Endodermal cell (in vitro differentiated cells): ENCODE measurements around the gene IVD. TPM values are rescaled to one million over a fixed set of nuclear protein-coding genes. Genes with fewer than 3 reads are reported as not detected.
A peak's percentile ranks its signal among the peaks of the same experiment; 100 is the strongest.

Source experiments
- DNase-seq: peaks from one replicate; pipeline ENCODE4 v3.0.0-alpha.2; 2017
- H3K27ac ChIP-seq: 2 replicates; pipeline ENCODE4 v1.5.1; 2013; ENCODE audit warnings: mild to moderate bottlenecking, low read depth, low read length, moderate library complexity
- H3K27me3 ChIP-seq: 2 replicates; pipeline ENCODE4 v1.6.1; 2013; ENCODE audit warnings: mild to moderate bottlenecking, low read length, moderate library complexity; ENCODE audit not compliant: insufficient read depth, control insufficient read depth, poor library complexity, severe bottlenecking
- H3K36me3 ChIP-seq: 2 replicates; pipeline ENCODE4 v1.7.0; 2013; ENCODE audit warnings: mild to moderate bottlenecking, low read length, moderate library complexity; ENCODE audit not compliant: control insufficient read depth, insufficient read depth
- H3K4me1 ChIP-seq: one replicate; pipeline ENCODE4 v1.7.0; 2013; ENCODE audit warnings: low read length; ENCODE audit not compliant: control insufficient read depth, insufficient read depth
- H3K4me3 ChIP-seq: 2 replicates; pipeline ENCODE4 v1.5.1; 2013; ENCODE audit warnings: mild to moderate bottlenecking, low read length, moderate library complexity
- H3K9ac ChIP-seq: 2 replicates; pipeline ENCODE4 v1.6.1; 2013; ENCODE audit warnings: mild to moderate bottlenecking, low read length, moderate library complexity; ENCODE audit not compliant: poor library complexity, severe bottlenecking; ENCODE audit errors: extremely low read depth
- H3K9me3 ChIP-seq: 2 replicates; pipeline ENCODE4 v1.6.1; 2013; ENCODE audit warnings: mild to moderate bottlenecking, low read length, moderate library complexity; ENCODE audit not compliant: control insufficient read depth
- H3K27ac Mint-ChIP-seq: 2 replicates; pipeline ENCODE4 v1.8.0; 2020; ENCODE audit warnings: mixed read lengths
- H3K27me3 Mint-ChIP-seq: 2 replicates; pipeline ENCODE4 v1.8.0; 2021; ENCODE audit warnings: mild to moderate bottlenecking, mixed read lengths; ENCODE audit not compliant: insufficient read depth
- H3K36me3 Mint-ChIP-seq: 2 replicates; pipeline ENCODE4 v1.8.0; 2020; ENCODE audit warnings: low read depth, mixed read lengths
- H3K4me1 Mint-ChIP-seq: 2 replicates; pipeline ENCODE4 v1.8.0; 2020; ENCODE audit warnings: mixed read lengths
- H3K4me3 Mint-ChIP-seq: 2 replicates; pipeline ENCODE4 v1.8.0; 2020; ENCODE audit warnings: mild to moderate bottlenecking, moderate library complexity, mixed read lengths
- H3K9me3 Mint-ChIP-seq: 2 replicates; pipeline ENCODE4 v1.8.0; 2020; ENCODE audit warnings: mild to moderate bottlenecking, mixed read lengths
- WGBS, 2 experiments: methylation state at CpG; one replicate each; pipeline versions ENCODE4 v1.1.5 to v1.1.7; 2013; ENCODE audit warnings: missing lambda C conversion rate in 2 of 2, mixed read lengths in 1 of 2; ENCODE audit not compliant: insufficient coverage in 1 of 2, insufficient read length in 1 of 2; 5-methylcytosine and 5-hydroxymethylcytosine counted together
- total RNA-seq, 2 donors: library from RNA; stranded (reverse); fragmentation: NEBNext Ultra II Directional in 1 of 2; extraction: Animal tissue kit (Norgen Biotek cat#: 25700) in 1 of 2; gene quantifications; 2 replicates in 1 of 2; 3 replicates in 1 of 2; pipeline ENCODE4 v1.2.1, GENCODE V29; 2021
- TF ChIP-seq, protein P1 (sequence below): fragments of 200-600 bp; sonication (generic); conservative IDR thresholded peaks from 2 replicates; pipeline ENCODE4 v1.5.0; 2021; ENCODE audit warnings: antibody characterized with exemption, mild to moderate bottlenecking

IVD gene
- total RNA-seq, 2 donors from 2014 or later: 90.6 to 98.7 TPM

DNA sequence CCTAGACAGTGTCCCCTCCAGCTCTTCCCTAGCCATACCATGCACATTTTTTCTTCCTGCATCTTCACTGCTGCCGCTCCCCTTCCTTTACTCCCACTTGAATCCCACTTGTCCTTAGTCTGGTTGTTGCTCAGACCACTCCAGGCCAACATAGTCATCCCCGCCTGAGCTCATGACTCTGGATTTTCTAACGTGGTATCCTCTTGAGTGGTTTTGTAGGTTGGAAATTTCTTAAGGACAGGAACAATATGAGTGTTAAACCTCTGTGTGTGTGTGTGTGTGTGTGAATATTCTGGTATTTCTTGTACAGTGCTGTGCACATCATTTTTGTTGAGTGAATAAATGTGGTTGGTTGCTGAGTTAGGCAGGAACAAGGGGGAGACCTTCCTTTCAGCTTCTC, 38.3 kb downstream of the IVD start:
- H3K27me3 ChIP-seq: no peaks in the 10 kb centered on the region
- peaks cover 39% of the 10 kb centered on the region for H3K4me1 Mint-ChIP-seq
- H3K36me3 Mint-ChIP-seq: peaks cover 7% of the 10 kb centered on the region
- H3K4me3 Mint-ChIP-seq: peak overlapping the region; percentile 85
- DNase-seq: no peak
- H3K9ac ChIP-seq: no peak overlapping the region
- WGBS, 2 experiments: 89 to 93% methylated on average over 3 of the region's 3 CpGs
- H3K36me3 ChIP-seq: no peaks in the 10 kb centered on the region
- H3K9me3 Mint-ChIP-seq: no peaks in the 10 kb centered on the region
- H3K27me3 Mint-ChIP-seq: no peaks in the 10 kb centered on the region
- H3K27ac ChIP-seq: no peak overlapping the region
- peaks cover 12% of the 10 kb centered on the region for H3K4me1 ChIP-seq
- no peak overlapping the region for H3K27ac Mint-ChIP-seq
- no peaks in the 10 kb centered on the region for H3K9me3 ChIP-seq
- TF ChIP-seq, protein P1, sequence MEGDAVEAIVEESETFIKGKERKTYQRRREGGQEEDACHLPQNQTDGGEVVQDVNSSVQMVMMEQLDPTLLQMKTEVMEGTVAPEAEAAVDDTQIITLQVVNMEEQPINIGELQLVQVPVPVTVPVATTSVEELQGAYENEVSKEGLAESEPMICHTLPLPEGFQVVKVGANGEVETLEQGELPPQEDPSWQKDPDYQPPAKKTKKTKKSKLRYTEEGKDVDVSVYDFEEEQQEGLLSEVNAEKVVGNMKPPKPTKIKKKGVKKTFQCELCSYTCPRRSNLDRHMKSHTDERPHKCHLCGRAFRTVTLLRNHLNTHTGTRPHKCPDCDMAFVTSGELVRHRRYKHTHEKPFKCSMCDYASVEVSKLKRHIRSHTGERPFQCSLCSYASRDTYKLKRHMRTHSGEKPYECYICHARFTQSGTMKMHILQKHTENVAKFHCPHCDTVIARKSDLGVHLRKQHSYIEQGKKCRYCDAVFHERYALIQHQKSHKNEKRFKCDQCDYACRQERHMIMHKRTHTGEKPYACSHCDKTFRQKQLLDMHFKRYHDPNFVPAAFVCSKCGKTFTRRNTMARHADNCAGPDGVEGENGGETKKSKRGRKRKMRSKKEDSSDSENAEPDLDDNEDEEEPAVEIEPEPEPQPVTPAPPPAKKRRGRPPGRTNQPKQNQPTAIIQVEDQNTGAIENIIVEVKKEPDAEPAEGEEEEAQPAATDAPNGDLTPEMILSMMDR: no peak
- peak overlapping the region; percentile 79 for H3K4me3 ChIP-seq

DNA sequence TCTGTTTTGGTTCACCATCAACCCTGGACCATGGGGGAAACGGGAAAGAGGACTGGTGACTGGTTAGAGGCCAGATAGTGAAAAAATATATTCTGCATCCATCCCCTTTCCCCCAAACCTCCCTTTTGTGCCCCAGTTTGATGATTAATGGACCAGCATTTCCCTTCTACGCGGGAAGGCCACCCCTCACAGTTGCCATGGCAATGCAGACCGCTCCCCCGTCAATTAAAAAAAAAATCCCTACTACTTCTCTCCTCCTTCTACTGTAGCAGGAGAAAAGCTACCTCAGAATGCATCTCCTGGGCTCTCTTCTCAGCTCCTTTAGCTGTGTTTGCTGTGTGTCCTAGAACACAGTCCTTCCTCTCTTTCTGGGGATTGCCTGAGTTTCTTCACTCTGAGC, 39.1 kb downstream of the IVD start:
- Mint-ChIP-seq H3K4me3 (no peak overlapping the region), H3K9me3 (no peaks in the 10 kb centered on the region), H3K4me1 (peaks cover 38% of the 10 kb centered on the region), H3K27me3 (no peaks in the 10 kb centered on the region), H3K27ac (peak overlapping the region; percentile 11), H3K36me3 (peaks cover 11% of the 10 kb centered on the region)
- Histone ChIP-seq H3K27ac (no peak overlapping the region), H3K9ac (no peak overlapping the region), H3K4me3 (no peak overlapping the region), H3K9me3 (no peaks in the 10 kb centered on the region), H3K4me1 (peaks cover 12% of the 10 kb centered on the region), H3K27me3 (no peaks in the 10 kb centered on the region), H3K36me3 (no peaks in the 10 kb centered on the region)
- DNase-seq: no peak
- 60 to 70% methylated on average over 4 to 5 of the region's 5 CpGs for WGBS, 2 experiments
- TF ChIP-seq, protein P1: no peak

- no peak overlapping the region for H3K9ac ChIP-seq
- TF ChIP-seq, protein P1: no peak
- DNase-seq: no peak
- H3K36me3 ChIP-seq: no peaks in the 10 kb centered on the region
- 58 to 66% methylated on average over 9 of the region's 9 CpGs for WGBS, 2 experiments
- peaks cover 46% of the 10 kb centered on the region for H3K4me1 Mint-ChIP-seq
- H3K36me3 Mint-ChIP-seq: peaks cover 11% of the 10 kb centered on the region
- H3K27ac Mint-ChIP-seq: peak overlapping the region; percentile 92
- H3K27me3 Mint-ChIP-seq: no peaks in the 10 kb centered on the region
- H3K4me3 Mint-ChIP-seq: no peak overlapping the region
- H3K27ac ChIP-seq: peak overlapping the region; percentile 11
- no peaks in the 10 kb centered on the region for H3K9me3 ChIP-seq
- H3K9me3 Mint-ChIP-seq: no peaks in the 10 kb centered on the region
- no peaks in the 10 kb centered on the region for H3K27me3 ChIP-seq
- peaks cover 18% of the 10 kb centered on the region for H3K4me1 ChIP-seq
- H3K4me3 ChIP-seq: no peak overlapping the region
Measured at GRCh38 chr15:40445421-40445922, 39.9 kb downstream of the IVD start.
